GM21528 (cell line): ENCODE results near the gene DUSP9.

Source experiments
- ATAC-seq: cut with Tn5 transposase; IDR thresholded peaks from one replicate; pipeline ENCODE4 v1.9.1; 2021; ENCODE audit warnings: mild to moderate bottlenecking, moderate library complexity; ENCODE audit not compliant: unreplicated experiment, low FRiP score

The DUSP9 gene

DNA sequence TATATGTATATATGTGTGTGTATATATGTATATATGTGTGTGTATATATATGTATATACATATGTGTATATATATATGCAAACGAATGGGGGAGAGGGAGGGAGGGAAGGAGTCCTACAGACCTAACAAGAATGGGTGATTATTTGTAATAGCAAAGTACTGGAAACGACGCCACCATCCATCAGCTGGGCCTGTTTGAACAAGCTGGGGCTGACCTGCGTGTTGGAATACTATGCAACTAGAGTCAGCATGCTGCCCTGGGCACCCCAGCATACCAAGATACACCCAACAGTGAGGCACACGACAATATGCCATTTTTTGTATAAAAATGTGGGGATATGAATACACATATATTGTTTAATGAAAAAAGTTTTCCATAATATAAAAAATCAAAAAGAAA lies 26.4 kb upstream of the DUSP9 start:
- ATAC-seq: no peak

DNA sequence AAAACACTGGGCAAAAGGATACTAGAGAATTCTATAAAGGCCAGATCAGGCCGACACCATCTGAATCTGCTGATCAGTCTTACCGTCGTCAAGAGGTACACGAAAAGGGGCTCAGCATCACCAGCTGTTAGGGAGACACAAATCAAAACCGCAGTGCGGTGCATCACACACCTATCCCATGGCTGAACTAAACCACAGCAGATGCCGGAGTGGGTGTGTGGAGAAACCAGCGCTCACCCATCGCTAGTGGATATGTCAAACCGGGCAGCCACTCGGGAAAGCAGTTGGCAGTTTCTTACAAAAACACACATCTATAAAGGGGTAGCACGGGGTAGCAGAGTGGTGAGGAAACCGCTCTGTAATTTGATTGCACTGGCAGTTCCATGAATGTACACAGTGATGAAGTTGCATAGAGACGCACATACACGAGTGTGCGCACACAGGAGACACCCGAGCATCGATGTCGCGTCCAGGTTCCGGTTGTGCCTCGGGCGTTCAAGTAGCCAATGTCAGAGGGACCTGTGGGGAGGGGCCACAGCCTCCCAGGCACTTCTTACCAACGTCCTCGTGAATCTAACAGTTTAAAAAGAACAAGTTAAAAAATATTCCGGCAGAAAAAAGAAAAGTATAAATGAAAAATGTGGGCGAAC lies 24.9 kb upstream of the DUSP9 start:
- no peak for ATAC-seq

DNA sequence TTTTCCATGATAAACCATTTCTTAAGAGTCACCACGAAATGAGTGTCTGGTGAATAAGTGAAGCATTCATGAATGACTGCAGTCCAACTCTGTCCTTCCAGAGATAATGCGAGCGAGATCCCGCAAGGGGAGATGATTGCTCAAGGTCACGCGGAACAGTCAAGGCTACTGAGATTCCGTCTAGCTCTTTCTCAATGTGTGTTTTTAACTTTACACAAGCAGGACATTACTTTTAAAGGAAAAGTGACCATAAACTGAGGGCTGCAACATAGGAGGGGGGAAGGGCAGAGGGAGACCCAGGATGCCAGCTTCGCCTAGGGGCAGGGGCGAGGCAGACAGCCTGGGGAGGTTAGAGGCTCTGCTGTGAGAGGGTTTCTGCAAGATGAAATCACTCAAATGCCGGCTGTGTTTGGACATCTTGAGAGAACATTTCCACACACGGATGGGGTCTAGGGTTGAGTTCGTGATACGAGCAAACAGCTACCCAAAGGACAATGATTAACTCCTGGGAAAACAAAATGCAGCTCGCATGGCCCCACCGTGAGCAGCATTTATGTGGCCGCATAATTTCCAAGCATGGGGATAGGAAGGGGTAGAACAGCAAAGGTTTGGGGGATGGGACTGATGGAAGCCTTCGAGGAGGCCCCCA lies 24.2 kb upstream of the DUSP9 start:
- ATAC-seq: no peak

DNA sequence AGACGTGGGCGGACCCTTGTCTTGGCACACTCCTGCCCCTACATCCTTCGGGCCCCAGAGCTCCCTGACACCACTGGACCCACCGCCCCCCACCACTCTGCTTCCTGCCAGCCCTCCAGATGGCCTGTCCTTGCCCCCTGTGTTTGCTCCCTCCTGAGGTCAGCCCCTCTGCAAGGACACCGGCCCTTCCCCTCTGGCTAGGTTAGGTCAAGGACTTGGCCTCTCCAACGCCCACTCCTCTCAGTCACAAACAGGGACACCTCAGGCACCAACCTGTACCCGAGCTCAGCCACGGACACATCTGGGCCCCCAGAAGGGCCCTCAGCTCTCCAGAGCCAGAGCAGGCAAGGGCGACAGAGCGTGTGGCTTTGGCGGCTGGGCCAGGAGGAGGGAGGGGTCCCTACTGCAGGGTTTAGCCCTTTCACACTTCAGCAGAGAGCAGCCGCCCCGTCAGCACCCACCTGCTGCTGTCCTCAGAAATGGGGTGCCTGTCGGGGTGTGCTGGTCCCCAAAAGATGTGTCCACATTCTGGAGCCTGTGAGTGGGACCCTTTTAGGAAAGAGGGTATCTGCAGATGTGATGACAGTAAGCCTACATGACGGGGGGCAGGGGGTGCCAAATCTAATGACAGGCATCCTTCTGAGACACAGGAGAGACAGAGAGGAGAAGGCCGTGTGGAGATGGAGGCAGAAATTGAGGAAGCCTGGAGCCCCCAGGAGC lies 23.5 kb upstream of the DUSP9 start:
- no peak for ATAC-seq

DNA sequence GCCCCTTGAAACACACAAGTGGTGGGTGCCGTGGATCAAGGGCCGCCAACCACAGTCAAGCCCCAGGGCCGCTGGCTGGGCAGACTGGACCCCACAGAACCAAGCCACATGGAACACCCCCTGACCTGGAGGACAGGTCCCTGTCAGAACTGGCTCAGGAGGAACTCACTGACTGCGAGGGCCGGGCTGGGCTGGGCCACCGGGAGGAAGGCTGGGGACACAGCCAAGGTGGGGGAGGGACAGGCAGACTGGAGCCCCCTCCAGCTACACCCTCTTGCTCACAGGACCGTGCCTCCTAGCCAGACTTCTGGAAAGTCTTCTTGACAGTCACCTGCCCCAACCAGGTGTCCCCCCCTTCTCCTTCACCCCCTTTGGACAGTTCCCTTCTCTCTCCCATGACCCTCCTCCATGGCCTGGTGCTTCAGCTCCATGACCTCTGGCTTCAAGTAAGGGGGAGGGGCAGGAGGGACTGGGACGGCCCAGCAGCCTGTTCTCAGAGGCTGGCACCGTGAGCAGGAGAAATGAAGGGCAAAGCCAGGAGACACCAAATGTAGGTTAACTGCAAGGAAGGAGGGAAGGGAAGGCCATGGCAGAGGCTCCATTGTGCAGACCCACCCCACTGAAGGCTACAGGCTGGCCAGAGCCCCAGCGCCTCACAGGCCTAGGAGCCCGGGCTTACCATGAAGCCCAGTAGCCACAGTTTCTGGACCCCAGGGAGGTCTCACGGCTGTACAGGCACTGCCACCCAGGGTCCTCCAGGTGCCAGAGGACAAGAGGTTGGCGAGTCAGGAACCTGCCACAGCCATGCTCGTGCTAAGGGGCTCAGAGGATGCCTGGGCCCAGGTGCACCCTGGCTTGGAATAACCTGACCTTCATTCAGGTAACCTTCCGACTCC lies 22.6 kb upstream of the DUSP9 start:
- ATAC-seq: no peak

DNA sequence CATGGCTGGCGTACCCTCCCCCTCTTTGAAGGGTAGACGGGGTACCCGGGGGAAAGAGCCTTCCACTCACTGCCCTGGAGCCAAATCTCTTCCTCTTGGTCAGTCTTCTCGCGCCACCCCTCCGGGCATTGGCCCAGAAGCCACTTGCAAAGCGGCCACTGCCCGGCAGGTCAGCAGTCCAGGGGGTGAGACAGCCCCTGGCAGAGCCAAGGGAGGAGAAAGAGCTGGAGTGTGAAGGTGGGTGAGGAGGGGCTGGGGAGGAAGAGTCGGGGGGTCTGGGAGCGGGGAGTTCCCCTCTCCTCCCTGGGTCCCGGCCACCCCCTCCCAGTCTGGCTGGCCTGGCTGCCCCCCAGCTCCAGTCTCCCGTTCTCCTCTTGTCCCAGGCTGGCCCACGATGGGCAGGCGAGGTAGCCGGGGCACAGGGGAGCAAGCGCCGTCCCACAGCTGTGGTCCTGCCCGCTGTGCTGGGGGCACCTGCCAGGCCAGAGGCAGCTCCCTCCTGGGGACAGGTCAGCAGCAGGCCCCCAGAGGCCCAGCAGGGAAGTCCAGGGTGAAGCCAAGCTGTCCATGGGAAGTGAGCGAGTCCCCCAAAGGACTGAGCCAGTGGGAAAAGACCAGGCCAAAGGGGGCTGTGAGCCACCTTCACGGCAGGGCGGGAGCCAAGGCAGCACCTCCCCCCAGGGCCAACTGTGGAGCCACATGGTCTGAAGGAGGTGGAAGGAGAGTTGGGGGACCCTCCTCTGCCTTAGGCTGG lies 21.6 kb upstream of the DUSP9 start:
- ATAC-seq: no peak

DNA sequence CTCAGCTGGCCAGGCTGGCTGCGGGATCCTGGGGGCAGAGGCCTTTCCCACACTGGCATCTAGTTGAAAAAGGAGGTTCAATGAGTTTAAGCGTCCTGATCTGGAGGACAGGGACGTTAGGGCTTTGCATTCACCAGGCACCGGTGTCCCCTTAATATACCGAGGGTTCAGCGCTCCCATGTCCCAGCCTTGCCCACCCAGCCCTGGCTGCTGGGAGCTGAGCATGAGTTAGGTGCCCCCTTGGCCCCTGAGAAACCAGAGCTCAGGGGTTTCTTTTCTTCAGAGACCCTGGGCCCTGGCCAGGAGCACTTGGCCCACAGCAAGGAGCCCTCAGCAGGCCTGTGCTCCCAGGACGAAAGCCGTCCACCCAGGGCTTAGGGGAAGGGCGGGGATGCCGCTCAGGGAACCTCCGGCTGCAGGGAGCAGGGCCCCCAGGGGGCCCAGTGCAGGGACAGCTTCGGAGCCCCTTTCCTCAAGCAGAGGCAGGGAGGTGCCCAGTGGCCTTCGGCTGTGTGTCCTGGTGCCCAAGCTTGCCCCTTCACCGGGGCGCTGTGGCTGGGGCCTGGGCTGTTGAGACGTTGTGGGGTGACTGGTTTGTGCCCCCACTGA lies 20.9 kb upstream of the DUSP9 start:
- ATAC-seq: no peak

DNA sequence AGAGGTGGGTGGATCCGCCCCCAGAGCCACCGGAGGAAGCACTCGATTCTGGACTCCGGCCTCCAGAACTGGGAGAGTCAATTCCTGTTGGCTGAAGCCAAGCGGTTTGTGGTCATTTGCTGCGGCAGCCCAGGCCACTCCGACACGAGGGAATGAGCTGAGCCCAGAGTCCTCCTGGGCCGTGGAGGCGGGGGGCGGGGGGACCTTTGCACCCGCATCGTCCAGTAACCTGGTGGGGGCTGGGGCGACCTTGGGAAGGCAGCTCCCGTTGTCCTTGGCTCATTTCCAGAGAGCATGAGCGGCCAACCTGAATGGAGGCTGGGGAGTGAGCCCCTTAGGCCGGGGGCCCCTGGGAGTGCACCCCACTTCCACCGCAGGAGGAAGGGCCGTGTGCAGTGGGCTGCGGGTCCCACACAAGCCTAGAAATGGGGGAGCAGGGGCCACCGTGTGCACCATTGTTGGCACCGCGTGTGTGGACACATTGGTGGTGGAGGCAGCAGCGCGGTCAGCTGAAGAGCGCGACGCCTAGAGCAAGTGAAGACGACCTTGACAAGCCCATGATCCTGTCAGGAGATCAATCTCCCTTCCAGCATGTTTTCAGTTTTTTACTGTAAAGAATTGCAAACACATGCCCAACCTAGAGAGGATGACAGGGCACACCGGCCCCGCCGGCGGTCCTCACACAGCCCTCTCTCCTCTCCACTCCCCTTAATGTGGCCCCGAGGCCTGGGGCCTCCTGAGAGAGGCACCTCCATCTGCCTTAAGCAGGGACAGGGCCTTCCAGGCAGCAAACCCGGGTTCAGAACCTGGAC lies 19.9 kb upstream of the DUSP9 start:
- no peak for ATAC-seq

DNA sequence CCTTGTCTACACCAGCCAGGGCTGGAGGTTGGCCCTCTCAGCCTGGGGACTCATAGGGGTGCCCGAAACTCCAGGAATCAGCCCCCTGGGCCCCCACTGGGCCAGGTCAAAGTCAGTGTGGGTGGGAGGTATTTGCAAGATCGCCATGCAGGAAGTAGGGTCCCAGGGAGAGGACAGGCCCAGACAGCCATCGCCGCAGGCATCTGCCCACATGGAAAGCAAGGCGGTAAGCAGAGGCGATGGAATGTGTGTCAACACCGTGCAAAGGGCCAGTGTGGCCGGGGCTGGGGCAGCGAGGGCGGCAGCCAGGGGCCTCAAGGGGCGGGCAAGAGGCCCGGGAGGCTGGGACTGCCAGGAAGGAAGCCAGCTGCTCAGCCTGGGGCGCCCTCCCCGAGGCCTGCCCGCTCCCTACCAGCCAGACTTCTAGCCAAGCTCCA lies 19.3 kb upstream of the DUSP9 start:
- no peak for ATAC-seq

DNA sequence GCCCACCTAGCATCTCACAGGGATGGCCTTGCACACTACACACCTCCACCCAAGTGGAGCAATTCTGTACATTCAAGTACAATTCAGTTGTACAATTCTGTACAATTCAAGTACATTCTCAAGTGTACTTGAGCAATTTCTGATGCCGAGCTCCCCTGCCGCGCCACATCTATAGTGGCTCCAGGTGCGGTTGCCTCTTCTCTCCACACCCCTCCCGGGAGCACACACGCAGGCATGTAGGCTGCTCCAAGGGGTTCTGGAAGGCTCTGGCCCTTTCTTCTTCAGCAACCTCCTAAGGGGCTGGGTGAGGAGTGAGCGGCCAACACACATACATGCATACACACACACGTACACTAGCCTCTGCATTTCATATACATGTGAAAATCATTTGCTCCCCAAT lies 18.9 kb upstream of the DUSP9 start:
- no peak for ATAC-seq

DNA sequence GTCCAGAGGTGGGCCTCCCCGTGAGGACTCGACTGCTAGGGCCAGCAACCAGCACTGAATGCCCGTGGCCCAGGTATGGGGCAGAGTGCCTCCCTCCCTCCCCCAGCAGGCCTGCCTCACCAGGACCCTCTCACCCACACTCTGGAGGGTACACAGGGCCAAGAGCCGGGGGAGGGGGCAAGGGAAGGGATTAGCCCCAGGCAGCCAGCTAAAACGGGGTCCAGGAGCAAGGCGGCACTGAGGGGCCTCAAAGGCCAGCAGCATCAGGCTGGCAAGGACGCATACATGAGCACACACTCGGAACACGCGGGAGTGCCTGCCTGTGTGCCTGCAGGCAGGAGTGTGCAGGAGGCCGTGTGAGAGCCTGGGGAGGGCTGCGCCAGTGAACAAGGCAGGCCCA lies 18.3 kb upstream of the DUSP9 start:
- ATAC-seq: no peak

DNA sequence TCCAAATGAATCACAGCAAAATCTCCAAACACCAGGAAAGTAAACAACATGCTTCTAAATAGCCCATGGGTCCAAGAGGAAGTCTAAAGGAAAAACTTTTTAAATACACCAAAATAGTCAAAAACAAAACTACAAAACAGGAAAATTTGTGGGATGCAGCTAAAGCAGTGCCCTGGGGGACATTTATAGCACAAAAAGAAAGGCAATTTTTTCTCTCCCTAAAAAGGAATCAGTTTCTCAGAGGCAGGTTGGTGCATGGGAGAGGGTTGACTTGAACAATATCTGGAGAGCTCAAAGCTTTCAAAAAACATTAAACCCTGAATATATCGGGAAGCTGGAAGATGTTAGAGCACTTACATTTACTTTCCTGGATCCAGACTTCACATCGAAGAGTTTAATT lies 15.7 kb upstream of the DUSP9 start:
- no peak for ATAC-seq

DNA sequence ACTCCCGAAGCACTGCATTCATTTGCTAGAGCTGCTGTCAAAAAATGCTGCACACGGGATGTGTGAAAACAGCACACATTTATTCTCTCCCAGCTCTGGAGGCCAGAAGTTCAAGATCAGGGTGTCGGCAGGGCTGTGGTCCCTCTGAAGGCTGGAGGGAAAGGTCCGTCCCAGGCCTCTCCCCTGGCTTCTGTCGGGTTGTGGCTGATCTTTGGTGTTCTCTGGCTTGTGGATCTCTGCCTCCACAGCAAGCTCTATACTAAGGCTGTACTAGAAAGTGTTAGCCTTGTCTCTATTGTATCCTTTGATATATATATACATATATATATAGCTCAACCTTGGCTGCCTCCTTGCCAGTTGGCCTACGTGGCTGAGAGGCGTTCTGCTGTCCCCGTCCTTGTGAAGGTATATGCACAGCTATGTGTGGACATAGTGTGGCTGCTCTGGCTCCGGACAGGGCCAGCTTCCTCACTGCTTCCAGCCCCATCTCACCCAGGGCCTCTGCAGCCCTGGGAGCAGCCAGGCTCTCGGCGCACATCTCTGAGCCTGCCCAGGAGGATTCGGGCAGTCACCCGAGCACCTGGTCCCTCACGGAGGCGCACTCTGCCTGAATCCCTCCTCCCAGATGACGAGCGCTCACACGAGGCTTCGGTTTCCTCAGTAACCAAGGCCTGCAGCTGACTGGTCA lies 15.0 kb upstream of the DUSP9 start:
- ATAC-seq: no peak

DNA sequence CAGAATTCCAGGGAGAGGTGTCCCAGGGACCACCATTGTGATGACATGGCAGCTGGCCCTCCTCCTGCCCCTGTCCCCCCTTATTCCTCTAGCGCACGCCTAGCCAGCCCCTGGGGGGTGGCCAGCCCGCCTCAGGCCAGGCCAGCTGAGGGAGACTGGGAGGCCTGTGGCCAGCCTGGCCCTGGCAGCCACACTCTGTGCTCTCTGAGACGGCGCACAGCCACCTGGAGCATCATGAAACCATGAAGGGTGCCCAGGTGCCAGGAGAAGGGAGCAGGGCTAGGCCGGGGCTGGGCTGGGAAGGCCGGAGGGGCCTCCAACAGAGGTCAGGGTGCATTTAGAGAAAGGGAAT lies 14.4 kb upstream of the DUSP9 start:
- ATAC-seq: no peak

DNA sequence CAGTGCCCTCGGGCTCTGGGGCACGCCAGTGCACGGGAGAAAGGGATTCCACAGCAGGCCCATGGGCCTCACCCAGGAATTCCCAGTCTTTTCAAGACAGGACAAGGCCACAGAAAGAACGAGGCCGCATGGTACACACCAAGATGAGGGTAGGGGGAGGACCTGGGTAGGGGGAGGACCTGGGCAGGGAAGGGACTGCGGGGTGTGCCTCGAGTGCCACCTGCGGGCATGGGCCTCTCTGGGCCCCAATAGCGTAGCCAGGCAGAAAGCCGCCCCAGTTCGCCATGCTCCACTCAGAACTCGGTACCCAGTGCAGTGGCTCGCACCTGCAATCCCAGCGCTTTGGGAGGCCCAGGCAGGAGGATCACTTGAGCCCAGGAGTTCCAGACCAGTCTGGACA lies 14.0 kb upstream of the DUSP9 start:
- no peak for ATAC-seq

DNA sequence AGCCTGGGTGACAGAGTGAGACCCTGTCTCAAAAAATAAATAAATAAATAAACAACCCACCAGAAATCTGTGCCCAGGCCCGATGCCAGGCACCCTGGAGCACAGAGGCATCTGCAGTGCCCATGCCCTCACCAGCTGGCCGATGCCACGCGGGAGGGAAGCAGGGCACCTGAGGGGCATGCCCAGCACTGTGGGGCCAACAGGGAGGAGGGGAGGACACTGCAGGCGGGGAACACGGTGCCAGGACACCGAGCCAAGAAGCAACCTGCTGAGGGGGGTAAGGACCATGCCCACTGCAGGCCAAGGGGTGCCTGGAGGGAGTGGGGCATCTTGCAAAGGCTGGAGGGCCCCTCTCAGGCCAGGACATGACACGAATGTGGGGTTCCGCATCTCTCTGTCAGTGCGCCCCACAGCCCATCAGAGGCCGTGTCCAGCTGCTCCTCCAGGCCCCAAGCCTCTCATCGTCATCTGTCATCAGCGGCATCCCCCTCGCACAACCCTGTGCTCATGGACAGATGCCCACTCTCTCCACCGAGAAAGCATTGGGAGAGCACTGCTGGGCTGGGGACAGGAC lies 13.3 kb upstream of the DUSP9 start:
- no peak for ATAC-seq

DNA sequence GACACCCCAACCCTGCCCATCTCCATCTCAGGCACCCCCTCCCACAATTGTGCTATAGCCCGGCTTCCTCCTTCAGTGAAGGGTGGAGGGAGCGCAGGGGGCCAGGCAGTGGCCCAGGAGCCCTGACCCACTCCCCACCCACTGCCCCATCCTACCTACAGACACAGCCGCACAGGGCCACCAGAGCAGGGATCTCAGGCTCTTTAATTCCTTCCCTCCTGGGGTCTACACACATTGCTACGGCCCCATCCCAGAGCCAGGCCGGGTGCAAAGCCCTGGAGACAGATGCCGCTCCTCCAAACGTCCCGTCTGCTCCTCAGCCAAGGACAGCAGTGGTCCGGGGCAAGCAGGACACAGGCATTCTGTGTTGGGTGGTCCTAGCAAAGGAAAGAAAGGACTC lies 12.8 kb upstream of the DUSP9 start:
- no peak for ATAC-seq

DNA sequence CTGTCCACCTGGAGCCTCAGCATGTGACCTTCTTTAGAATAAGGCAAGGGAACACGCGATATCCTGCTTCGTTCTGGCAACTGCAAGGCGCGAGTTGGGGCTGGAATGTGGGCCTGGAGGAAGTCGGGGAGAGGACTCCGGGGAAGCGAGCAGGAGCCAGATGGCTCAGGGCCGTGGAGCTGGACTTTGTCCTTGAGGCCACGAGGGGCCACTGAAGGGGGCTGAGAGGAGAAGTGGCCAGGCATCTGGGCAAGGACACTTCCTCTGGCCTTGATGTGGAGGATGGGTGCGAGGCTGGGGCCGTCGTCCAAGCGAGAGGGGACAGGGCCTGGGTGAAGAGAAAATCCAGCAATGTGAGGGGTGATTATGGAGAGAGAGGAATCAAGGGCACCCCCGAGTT lies 12.2 kb upstream of the DUSP9 start:
- no peak for ATAC-seq
